ENCODE results near the gene NAA16.

Gene NAA16

GRCh38 chr13:41361491-41361890 lies 50.4 kb downstream of the NAA16 start:
- DNase-seq: no peak

DNA sequence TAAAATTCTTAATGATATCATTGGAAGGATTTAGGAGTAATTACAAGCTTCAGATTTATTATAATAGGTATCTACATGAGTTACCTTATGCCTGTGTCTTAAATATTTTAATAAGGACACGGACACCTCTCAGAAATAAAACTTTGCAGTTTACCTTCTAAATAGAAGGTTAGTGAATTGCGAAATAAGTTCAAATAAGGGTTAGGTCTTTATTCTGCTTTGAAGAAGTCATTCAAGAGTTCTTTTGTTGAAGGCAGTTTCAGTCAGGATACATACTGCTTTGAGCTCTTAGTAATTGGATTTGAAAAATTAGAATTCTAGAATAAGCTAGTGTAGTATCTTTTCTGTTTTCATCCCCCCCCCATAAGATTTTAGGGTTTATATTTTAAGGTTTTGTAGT lies 53.0 kb downstream of the NAA16 start:
- DNase-seq: no peak

GRCh38 chr13:41365631-41366030 lies 54.6 kb downstream of the NAA16 start:
- DNase-seq: no peak

DNA sequence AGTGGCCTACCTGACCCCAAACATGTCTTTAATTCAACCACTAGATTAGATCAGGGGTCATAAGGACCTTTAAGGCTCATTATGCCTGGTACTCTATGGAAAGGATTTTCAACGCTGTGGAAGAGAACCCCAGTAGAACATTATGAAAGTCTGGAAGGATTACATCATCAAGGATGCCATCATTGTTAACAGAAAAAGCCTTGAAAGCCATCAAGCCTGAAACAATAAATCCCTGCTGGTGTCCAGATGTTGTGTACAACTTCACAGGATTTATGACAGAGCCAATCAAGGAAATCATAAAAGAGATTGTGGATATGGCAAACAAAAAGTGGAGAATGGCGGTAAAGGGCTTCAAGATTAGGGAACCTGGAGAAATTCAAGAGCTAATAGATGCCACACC lies 59.7 kb downstream of the NAA16 start:
- no peak for DNase-seq

DNA sequence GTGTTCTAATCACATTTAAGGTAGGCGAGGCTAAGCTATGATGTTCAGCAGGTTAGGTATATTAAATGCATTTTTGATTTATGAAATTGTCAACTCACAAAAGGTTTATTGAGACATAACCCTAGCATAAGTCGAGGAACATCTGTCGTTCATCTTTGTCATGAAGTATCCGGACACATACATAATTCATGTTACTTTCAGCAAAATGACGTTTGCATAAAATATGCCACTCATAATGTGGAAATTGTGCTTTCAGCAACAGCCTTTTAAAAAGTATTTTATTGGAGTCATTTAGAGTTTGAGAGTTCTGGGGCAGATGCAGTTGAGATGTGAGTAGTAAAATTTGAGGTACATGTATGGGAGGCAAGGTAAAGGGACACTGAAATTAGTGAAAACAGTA lies 66.4 kb downstream of the NAA16 start:
- DNase-seq: no peak

GRCh38 chr13:41382431-41382830 lies 71.4 kb downstream of the NAA16 start:
- no peak for DNase-seq

DNA sequence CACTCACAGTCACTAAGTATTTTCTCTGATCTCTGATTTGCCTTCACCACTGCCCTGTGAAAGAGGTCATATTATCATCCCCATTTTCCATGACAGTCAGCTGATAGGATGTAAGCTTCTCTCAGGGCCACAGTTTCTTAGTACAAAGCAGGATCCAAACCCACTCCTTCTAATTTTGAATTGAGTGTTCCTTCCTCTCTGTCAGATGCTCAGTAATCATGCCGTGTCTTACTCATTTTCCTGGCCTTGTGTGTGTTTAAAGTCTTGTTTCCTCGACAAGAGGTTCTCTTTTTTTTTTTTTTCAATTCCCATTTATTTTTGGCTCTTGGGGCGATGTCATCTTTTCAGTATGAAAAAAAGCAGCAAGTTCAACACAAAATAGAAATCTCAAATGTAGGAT lies 72.3 kb downstream of the NAA16 start:
- no peak for DNase-seq

GRCh38 chr13:41384749-41385503 lies 73.9 kb downstream of the NAA16 start:
- no peak for DNase-seq

DNA sequence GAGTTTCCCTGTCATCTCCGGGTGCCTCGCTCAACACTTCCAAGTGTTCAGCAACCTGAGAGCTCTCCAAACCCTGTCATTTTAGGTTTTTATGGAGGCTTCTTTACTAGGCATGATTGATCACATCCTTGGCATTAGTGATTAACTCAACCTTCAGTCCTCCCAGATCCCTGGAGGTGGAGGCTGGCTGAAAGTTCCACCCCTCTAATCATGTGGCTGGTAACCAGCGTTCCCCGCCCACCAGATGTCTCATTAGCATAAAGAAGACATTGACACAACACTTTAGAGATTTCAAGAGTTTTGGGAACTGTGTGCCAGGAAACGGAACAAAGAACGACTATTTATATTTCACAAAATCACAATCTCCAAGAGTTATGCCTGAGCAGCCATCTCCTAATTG lies 75.1 kb downstream of the NAA16 start:
- no peak for DNase-seq

- no peak for DNase-seq
Observed at GRCh38 chr13:41387576-41387975, 76.5 kb downstream of the NAA16 start.

DNA sequence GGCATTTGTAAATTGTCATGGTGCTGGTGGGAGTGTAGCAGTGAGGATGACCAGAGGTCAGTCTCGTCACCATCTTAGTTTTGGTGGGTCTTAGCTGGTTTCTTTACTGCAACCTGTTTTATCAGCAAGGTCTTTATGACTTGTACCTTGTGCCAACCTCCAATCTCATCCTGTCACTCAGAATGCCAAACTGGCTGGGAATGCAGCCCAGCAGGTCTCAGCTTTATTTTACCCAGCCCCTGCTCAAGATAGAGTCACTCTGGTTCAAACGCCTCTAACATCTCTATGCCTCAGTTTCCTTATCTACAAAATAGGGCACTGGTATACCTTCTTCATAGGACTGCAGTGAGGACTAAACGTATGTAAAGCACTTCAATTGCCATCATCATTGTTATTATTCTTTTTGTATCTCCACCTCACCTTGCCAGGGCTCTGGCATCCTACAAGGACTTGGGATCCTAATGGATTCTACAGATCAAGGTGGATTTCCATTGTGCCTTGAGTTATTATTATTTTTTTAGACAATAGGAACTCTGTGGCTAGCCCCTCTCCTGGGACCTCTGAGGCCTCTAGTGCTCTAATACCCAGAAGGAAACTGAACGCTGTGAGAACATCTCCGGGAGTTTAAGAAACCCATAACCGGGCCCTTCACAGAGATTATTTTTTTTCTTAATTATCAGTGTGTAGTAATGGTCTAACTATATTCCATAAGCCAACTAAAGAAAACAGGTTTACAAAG lies 77.2 kb downstream of the NAA16 start:
- no peak for DNase-seq

GRCh38 chr13:41389580-41389979 lies 78.5 kb downstream of the NAA16 start:
- DNase-seq: no peak

DNA sequence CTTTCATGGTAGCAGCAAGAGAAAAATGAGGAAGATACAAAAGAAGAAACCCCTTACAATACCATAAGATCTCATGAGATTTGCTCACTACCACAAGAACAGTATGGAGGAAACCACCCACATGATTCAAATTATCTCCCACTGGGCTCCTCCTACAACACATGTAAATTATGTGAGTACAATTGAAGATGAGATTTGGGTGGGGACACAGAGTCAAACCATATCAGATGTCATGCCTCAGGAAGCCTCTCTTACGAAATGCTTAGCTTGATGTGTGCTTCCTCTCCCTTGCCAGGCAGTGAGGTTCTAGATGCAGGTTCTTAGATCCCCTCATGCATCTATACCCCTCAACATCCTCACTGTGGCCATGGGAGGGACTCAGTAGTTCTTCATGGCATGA lies 83.1 kb downstream of the NAA16 start:
- DNase-seq: no peak

- DNase-seq: no peak
Observed at GRCh38 chr13:41398494-41399170, 87.6 kb downstream of the NAA16 start.

GRCh38 chr13:41401366-41401765 lies 90.3 kb downstream of the NAA16 start:
- DNase-seq: no peak

DNA sequence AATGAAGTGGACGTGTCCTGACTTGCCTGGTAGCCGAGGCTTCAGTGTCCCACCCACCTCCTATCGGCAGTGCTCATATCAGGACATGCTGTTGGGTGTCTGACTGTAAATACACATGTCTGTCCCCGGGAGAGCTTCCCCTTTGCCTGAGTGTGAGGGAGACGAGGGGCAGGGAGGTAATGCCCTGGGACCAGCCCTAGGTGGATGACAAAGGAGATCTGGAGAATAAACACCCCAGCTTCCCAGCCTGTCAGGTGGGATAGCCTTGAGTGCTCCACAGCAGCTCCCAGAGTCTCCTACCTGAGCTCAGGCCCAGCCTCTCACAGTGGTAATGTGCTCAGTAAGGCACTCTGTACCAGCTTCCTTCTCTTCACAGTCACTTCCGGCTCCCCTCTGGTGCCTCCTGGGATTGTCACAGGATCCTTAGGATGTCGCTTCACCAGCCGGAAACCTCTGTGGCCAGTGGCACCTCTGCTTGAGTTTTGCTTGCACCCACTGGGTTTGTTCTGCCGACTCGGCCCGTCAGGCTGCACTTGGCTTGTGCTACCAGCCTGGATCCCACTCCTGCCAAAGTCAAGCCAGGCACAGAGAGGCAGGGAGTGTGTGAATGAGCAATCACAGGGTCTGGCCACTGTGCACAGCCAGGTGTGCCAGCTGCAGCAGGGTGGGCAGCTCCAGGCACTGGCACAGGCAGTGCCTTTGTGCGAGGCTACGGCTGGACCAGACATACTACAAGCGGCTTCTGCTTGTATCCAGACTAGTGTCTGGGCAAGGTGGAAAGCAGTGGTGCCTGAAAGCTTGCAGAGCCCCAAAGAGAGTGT lies 91.8 kb downstream of the NAA16 start:
- DNase-seq: no peak

GRCh38 chr13:41403983-41404382 lies 92.9 kb downstream of the NAA16 start:
- no peak for DNase-seq

GRCh38 chr13:41405367-41405766 lies 94.3 kb downstream of the NAA16 start:
- DNase-seq: no peak

- DNase-seq: no peak
Observed at GRCh38 chr13:41407380-41407779, 96.3 kb downstream of the NAA16 start.

GRCh38 chr13:41408121-41408520 lies 97.1 kb downstream of the NAA16 start:
- no peak for DNase-seq

DNA sequence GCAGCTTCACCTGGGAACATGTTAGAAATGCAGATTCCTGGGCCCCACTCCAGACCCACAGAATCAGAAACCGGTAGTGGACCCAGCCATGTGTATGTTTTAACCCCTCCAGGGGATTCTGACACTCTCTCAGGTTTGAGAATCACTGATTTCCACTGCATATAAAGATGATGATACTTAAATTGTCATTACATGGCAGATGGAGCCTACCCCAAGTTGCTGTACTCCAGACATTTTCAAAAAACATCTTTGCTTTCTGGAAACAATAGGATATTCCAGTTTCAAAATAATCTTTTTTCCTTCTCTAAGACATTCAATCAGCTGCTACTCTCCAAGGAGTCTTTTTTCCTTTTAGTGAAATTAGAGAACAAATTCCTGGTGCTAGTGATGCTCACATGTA lies 97.7 kb downstream of the NAA16 start:
- DNase-seq: no peak

GRCh38 chr13:41409611-41410010 lies 98.5 kb downstream of the NAA16 start:
- no peak for DNase-seq

DNA sequence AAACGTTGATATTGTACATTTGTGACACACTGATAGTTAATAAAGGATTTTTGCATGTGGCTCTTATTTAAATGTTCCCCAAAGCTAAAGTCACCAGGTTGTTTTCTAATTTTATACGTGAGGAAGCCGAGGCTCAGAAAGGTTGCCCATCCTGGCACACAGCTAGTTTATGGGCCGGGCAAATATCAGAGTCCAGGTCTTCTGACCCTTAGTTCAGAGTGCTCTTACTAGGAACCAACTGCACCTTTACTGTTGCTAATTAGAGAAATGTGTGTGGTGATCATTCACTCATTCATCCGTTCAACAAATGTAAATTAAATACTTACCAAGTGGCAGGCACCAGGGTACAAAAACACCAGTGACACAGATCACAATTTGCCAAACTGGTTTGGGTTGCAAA lies 100.0 kb downstream of the NAA16 start:
- DNase-seq: no peak
